Sigmoid colon (tissue), 7 donors: ENCODE measurements around the gene GIMAP8. TPM values are rescaled to one million over a fixed set of nuclear protein-coding genes. Genes with fewer than 3 reads are reported as not detected.
"Not testable (repeated sequence)": the region's sequence is repeated elsewhere in the genome, so short reads cannot be mapped to it uniquely, and the experiment has no call there.

ENCODE experiments used
- DNase-seq: peaks from one replicate; pipeline ENCODE4 v3.0.0-alpha.2; 2019
- H3K27ac ChIP-seq, 4 donors: fragments of 200-600 bp; sonication (generic); one replicate each; pipeline ENCODE4 v1.5.1; 2016 to 2019; ENCODE audit warnings: mild to moderate bottlenecking in 1 of 4
- H3K27me3 ChIP-seq, 3 donors: fragments of 200-600 bp; sonication (generic); one replicate each; pipeline ENCODE4 v1.5.1; 2019; ENCODE audit warnings: mild to moderate bottlenecking in 1 of 3
- H3K36me3 ChIP-seq, 4 donors: fragments of 200-600 bp; sonication (generic); one replicate each; pipeline ENCODE4 v1.5.1; 2016 to 2019
- H3K4me1 ChIP-seq, 4 donors: fragments of 200-600 bp; sonication (generic); one replicate each; pipeline ENCODE4 v1.5.1; 2017 to 2019
- H3K4me3 ChIP-seq, 4 donors: fragments of 200-600 bp; sonication (generic); one replicate each; pipeline ENCODE4 v1.5.1; 2017 to 2019; ENCODE audit warnings: mild to moderate bottlenecking in 2 of 4, moderate library complexity in 1 of 4
- H3K9me3 ChIP-seq, 4 donors: fragments of 200-600 bp in 3 of 4; sonication (generic) in 3 of 4; one replicate each; pipeline versions ENCODE4 v1.5.1 to v1.6.1; 2013 to 2019
- CTCF ChIP-seq, 4 experiments: fragments of 450-650 bp in 3 of 4; fragments of 200-600 bp in 1 of 4; IDR thresholded peaks; one replicate each; pipeline ENCODE4 v1.5.1; 2016 to 2019; ENCODE audit warnings: antibody characterized with exemption in 4 of 4, mild to moderate bottlenecking in 3 of 4, moderate library complexity in 2 of 4
- EP300 ChIP-seq, 4 donors: sonication (generic); formaldehyde crosslinking; IDR thresholded peaks; one replicate each; pipeline ENCODE4 v1.6.1; 2017; ENCODE audit warnings: antibody characterized with exemption in 4 of 4
- POLR2A ChIP-seq, 2 donors: fragments of 450-650 bp; IDR thresholded peaks; one replicate each; pipeline ENCODE4 v1.6.1; 2016; ENCODE audit warnings: antibody characterized with exemption in 2 of 2, mild to moderate bottlenecking in 2 of 2, moderate library complexity in 2 of 2
- POLR2AphosphoS5 ChIP-seq, 4 donors: sonication (generic); formaldehyde crosslinking; IDR thresholded peaks; one replicate each; pipeline ENCODE4 v1.6.1; 2017; ENCODE audit warnings: antibody characterized with exemption in 4 of 4
- WGBS, 2 donors: extraction: QIAGEN DNeasy Blood & Tissue Kit; methylation state at CpG; one replicate each; pipeline ENCODE4 v1.1.7; 2013; 5-methylcytosine and 5-hydroxymethylcytosine counted together
- intact Hi-C: fragments of 100-400 bp; cut with DNase I; formaldehyde crosslinking; loops from one replicate; pipeline ENCODE4 v1.15.1; 2023
- polyA plus RNA-seq, 3 donors: library from polyadenylated mRNA; stranded (reverse); fragments of 200-250 nt; gene quantifications; one replicate each; pipeline ENCODE4 v1.2.3, GENCODE V29; 2013
- total RNA-seq, 4 donors: library from RNA; depleted of rRNA; stranded (reverse); fragments of >200 nt; gene quantifications; one replicate each; pipeline ENCODE4 v1.1.0, GENCODE V29; 2016
- donor health status: healthy with polysubstance abuse.
- donor health status: Bipolar disorder and iron deficiency.
- donor health status: healthy.

The GIMAP8 gene
- total and polyA plus RNA-seq, 7 donors, result 2.4 to 10.7 (median 7.1) TPM

- DNase-seq, result no peak
- H3K4me1 ChIP-seq, result peaks cover 0 to 11% (median 0%) of the 10 kb centered on the region in 4 donors
- peak overlapping the region; percentile 23 to 77 (median 56) for H3K27ac ChIP-seq
- H3K36me3 ChIP-seq, result no peaks in the 10 kb centered on the region
- peak overlapping the region; percentile 14 to 44 (median 38) for H3K4me3 ChIP-seq
- TF ChIP-seq CTCF (IDR thresholded peaks at IDR 0.05), result no peak
- no peak for TF ChIP-seq POLR2A (IDR thresholded peaks at IDR 0.05)
- TF ChIP-seq POLR2AphosphoS5 (IDR thresholded peaks at IDR 0.05), result no peak
- TF ChIP-seq EP300 (IDR thresholded peaks at IDR 0.05), result no peak
- intact Hi-C loops, result no loop called here
- peaks cover 2 to 21% (median 10%) of the 10 kb centered on the region in 3 donors for H3K27me3 ChIP-seq
- no peaks in the 10 kb centered on the region for H3K9me3 ChIP-seq
- WGBS, 2 donors, result 49 to 77% methylated on average over 8 of the region's 8 CpGs
Measured at GRCh38 chr7:150451833-150452461, 1.5 kb downstream of the GIMAP8 start.

GRCh38 chr7:150453181-150453580 lies 2.8 kb downstream of the GIMAP8 start:
- H3K9me3 ChIP-seq, result no peaks in the 10 kb centered on the region
- H3K4me1 ChIP-seq, result peaks cover 0 to 9% (median 0%) of the 10 kb centered on the region in 4 donors
- intact Hi-C loops, result no loop called here
- H3K4me3 ChIP-seq, result peak overlapping the region in 3 of 4 donors; percentile 7 to 44 (median 42)
- no peak for TF ChIP-seq EP300 (IDR thresholded peaks at IDR 0.05)
- no peak for TF ChIP-seq POLR2A (IDR thresholded peaks at IDR 0.05)
- no peak for TF ChIP-seq POLR2AphosphoS5 (IDR thresholded peaks at IDR 0.05)
- no peak for TF ChIP-seq CTCF (IDR thresholded peaks at IDR 0.05)
- 84 to 88% methylated on average over 8 of the region's 8 CpGs for WGBS, 2 donors
- DNase-seq, result no peak
- no peaks in the 10 kb centered on the region for H3K36me3 ChIP-seq
- H3K27ac ChIP-seq, result peak overlapping the region in 1 of 4 donors; percentile 27
- peaks cover 2 to 21% (median 10%) of the 10 kb centered on the region in 3 donors for H3K27me3 ChIP-seq

GRCh38 chr7:150453892-150454291 lies 3.5 kb downstream of the GIMAP8 start:
- intact Hi-C loops, result no loop called here
- DNase-seq, result no peak
- no peak for TF ChIP-seq EP300 (IDR thresholded peaks at IDR 0.05)
- no peak for TF ChIP-seq POLR2A (IDR thresholded peaks at IDR 0.05)
- TF ChIP-seq CTCF (IDR thresholded peaks at IDR 0.05), result no peak

GRCh38 chr7:150457064-150457463 lies 6.6 kb downstream of the GIMAP8 start:
- DNase-seq, H3K36me3 ChIP-seq, intact Hi-C loops, H3K27ac ChIP-seq, H3K4me3 ChIP-seq, H3K27me3 ChIP-seq, H3K9me3 ChIP-seq, H3K4me1 ChIP-seq: not testable (repeated sequence)
- 83 to 88% methylated on average over 5 of the region's 5 CpGs for WGBS, 2 donors

More at GRCh38 chr7:150453892-150454291, 3.5 kb downstream of the GIMAP8 start:
- Histone ChIP-seq H3K4me1 (peaks cover 0 to 6% (median 0%) of the 10 kb centered on the region in 4 donors), H3K4me3 (no peak overlapping the region), H3K9me3 (no peaks in the 10 kb centered on the region), H3K27ac (no peak overlapping the region), H3K36me3 (no peaks in the 10 kb centered on the region), H3K27me3 (peaks cover 2 to 21% (median 10%) of the 10 kb centered on the region in 3 donors)
- WGBS, 2 donors, result 84 to 93% methylated on average over 5 of the region's 5 CpGs

GRCh38 chr7:150458235-150458634 lies 7.8 kb downstream of the GIMAP8 start:
- Histone ChIP-seq H3K9me3 (peaks cover 0 to 8% (median 4%) of the 10 kb centered on the region in 4 donors), H3K4me3 (no peak overlapping the region), H3K27me3 (peaks cover 0 to under 1% (median 0%) of the 10 kb centered on the region in 3 donors), H3K4me1 (no peaks in the 10 kb centered on the region), H3K27ac (no peak overlapping the region), H3K36me3 (no peaks in the 10 kb centered on the region)
- TF ChIP-seq CTCF (IDR thresholded peaks at IDR 0.05) (no peak), POLR2AphosphoS5 (IDR thresholded peaks at IDR 0.05) (no peak), POLR2A (IDR thresholded peaks at IDR 0.05) (no peak), EP300 (IDR thresholded peaks at IDR 0.05) (no peak)
- 92 to 97% methylated on average over 1 of the region's 1 CpG for WGBS, 2 donors
- intact Hi-C loops, result no loop called here
- DNase-seq, result no peak
